Measurements from ENCODE around the gene DEPDC1. TPM values are rescaled to one million over a fixed set of nuclear protein-coding genes. Genes with fewer than 3 reads are reported as not detected.
"Not testable (repeated sequence)": the region's sequence is repeated elsewhere in the genome, so short reads cannot be mapped to it uniquely, and the experiment has no call there.

The DEPDC1 gene
- total RNA-seq, 1 donor from 2014 or later, result 0.27 TPM

- ATAC-seq (no peak), DNase-seq (ENCODE audit: low spot score) (no peak)
- intact Hi-C loops (cut with DNase I), result no loop called here
Measured at GRCh38 chr1:68481041-68481440, 15.8 kb downstream of the DEPDC1 start.

- intact Hi-C loops (cut with DNase I), result no loop called here
- no peak for DNase-seq (ENCODE audit: low spot score)
Measured at GRCh38 chr1:68479501-68479900, 17.4 kb downstream of the DEPDC1 start.

GRCh38 chr1:68478662-68479061 lies 18.2 kb downstream of the DEPDC1 start:
- intact Hi-C loops (cut with DNase I), result no loop called here
- no peak for DNase-seq (ENCODE audit: low spot score)
- ATAC-seq, result no peak

More at GRCh38 chr1:68479501-68479900, 17.4 kb downstream of the DEPDC1 start:
- ATAC-seq, result no peak

- ATAC-seq; DNase-seq (ENCODE audit: low spot score); intact Hi-C loops (cut with DNase I): not testable (repeated sequence)
Measured at GRCh38 chr1:68476626-68477025, 20.3 kb downstream of the DEPDC1 start.

- ATAC-seq (no peak), DNase-seq (ENCODE audit: low spot score) (no peak)
- intact Hi-C loops (cut with DNase I), result no loop called here
Measured at GRCh38 chr1:68473060-68473459, 23.8 kb downstream of the DEPDC1 start.

- intact Hi-C loops (cut with DNase I), result no loop called here
- no peak for DNase-seq (ENCODE audit: low spot score)
- ATAC-seq, result no peak
Measured at GRCh38 chr1:68470388-68470970, 26.4 kb downstream of the DEPDC1 start.

GRCh38 chr1:68464891-68465290 lies 32.0 kb downstream of the DEPDC1 start:
- intact Hi-C loops (cut with DNase I), result no loop called here

GRCh38 chr1:68460935-68461334 lies 35.9 kb downstream of the DEPDC1 start:
- DNase-seq (ENCODE audit: low spot score), result no peak
- intact Hi-C loops (cut with DNase I), result no loop called here
- ATAC-seq, result no peak

More at GRCh38 chr1:68464891-68465290, 32.0 kb downstream of the DEPDC1 start:
- DNase-seq (ENCODE audit: low spot score) (no peak), ATAC-seq (no peak)

- intact Hi-C loops (cut with DNase I), result no loop called here
- no peak for DNase-seq (ENCODE audit: low spot score)
- no peak for ATAC-seq
Measured at GRCh38 chr1:68459796-68460195, 37.1 kb downstream of the DEPDC1 start.

GRCh38 chr1:68459091-68459490 lies 37.8 kb downstream of the DEPDC1 start:
- intact Hi-C loops (cut with DNase I), result no loop called here
- no peak for DNase-seq (ENCODE audit: low spot score)

GRCh38 chr1:68456202-68456601 lies 40.7 kb downstream of the DEPDC1 start:
- intact Hi-C loops (cut with DNase I), result no loop called here
- DNase-seq (ENCODE audit: low spot score) (no peak), ATAC-seq (no peak)

More at GRCh38 chr1:68459091-68459490, 37.8 kb downstream of the DEPDC1 start:
- ATAC-seq, result no peak

- DNase-seq (ENCODE audit: low spot score) (no peak), ATAC-seq (no peak)
- intact Hi-C loops (cut with DNase I), result no loop called here
Measured at GRCh38 chr1:68454534-68454933, 42.3 kb downstream of the DEPDC1 start.

- DNase-seq (ENCODE audit: low spot score), result no peak
Measured at GRCh38 chr1:68453060-68453670, 43.7 kb downstream of the DEPDC1 start.

GRCh38 chr1:68449901-68450300 lies 47.0 kb downstream of the DEPDC1 start, which contains the start of gene RPE65:
Gene RPE65 (minus strand): TSS chr1:68449954. CDS start chr1:68449905, 49 bp downstream.
- no peak for ATAC-seq
- intact Hi-C loops (cut with DNase I), result no loop called here
- no peak for DNase-seq (ENCODE audit: low spot score)

More at GRCh38 chr1:68453060-68453670, 43.7 kb downstream of the DEPDC1 start:
- ATAC-seq, result no peak
- intact Hi-C loops (cut with DNase I), result no loop called here

- ATAC-seq, result no peak
- intact Hi-C loops (cut with DNase I), result no loop called here
- DNase-seq (ENCODE audit: low spot score), result no peak
Measured at GRCh38 chr1:68448365-68448764, 48.5 kb downstream of the DEPDC1 start.

- DNase-seq (ENCODE audit: low spot score) (no peak), ATAC-seq (no peak)
- intact Hi-C loops (cut with DNase I), result no loop called here
Measured at GRCh38 chr1:68445709-68446108, 51.2 kb downstream of the DEPDC1 start.

GRCh38 chr1:68442822-68443556 lies 53.9 kb downstream of the DEPDC1 start:
- ATAC-seq (peak; percentile 17), DNase-seq (ENCODE audit: low spot score) (no peak)
- intact Hi-C loops (cut with DNase I), result no loop called here

- intact Hi-C loops (cut with DNase I), result no loop called here
- ATAC-seq (no peak), DNase-seq (ENCODE audit: low spot score) (no peak)
Measured at GRCh38 chr1:68442006-68442405, 54.9 kb downstream of the DEPDC1 start.

GRCh38 chr1:68438310-68438709 lies 58.6 kb downstream of the DEPDC1 start:
- intact Hi-C loops (cut with DNase I), result no loop called here
- ATAC-seq (no peak), DNase-seq (ENCODE audit: low spot score) (no peak)

GRCh38 chr1:68433395-68433794 lies 63.5 kb downstream of the DEPDC1 start:
- intact Hi-C loops (cut with DNase I), result no loop called here
- DNase-seq (ENCODE audit: low spot score) (no peak), ATAC-seq (no peak)
